ENCODE results near the gene DCP1A.

DNA sequence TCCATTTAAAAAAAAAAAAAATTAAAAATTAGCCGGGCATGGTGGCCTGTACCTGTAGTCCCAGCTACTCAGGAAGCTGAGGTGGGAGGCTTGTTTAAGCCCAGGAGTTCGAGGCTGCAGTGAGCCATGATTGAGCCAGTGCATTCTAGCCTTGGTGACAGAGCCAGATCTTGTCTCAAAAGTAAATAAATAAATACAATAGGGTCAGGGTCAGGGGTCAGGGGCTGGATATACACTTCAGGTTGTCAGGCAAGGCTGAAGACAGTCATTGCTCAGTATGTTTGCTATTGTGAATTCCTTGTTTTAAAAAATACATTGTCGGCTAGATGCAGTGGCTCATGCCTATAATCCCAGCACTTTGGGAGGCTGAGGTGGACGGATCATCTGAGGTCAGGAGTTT lies 83.4 kb downstream of the DCP1A start:
- TF ChIP-seq, protein P1, sequence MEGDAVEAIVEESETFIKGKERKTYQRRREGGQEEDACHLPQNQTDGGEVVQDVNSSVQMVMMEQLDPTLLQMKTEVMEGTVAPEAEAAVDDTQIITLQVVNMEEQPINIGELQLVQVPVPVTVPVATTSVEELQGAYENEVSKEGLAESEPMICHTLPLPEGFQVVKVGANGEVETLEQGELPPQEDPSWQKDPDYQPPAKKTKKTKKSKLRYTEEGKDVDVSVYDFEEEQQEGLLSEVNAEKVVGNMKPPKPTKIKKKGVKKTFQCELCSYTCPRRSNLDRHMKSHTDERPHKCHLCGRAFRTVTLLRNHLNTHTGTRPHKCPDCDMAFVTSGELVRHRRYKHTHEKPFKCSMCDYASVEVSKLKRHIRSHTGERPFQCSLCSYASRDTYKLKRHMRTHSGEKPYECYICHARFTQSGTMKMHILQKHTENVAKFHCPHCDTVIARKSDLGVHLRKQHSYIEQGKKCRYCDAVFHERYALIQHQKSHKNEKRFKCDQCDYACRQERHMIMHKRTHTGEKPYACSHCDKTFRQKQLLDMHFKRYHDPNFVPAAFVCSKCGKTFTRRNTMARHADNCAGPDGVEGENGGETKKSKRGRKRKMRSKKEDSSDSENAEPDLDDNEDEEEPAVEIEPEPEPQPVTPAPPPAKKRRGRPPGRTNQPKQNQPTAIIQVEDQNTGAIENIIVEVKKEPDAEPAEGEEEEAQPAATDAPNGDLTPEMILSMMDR (IDR thresholded peaks at IDR 0.05; ENCODE audit: extremely low read depth in 1 of 2, insufficient read depth in 1 of 2, low read depth in 1 of 2, low read length in 2 of 2), result no peak
- TF ChIP-seq JUN (IDR thresholded peaks at IDR 0.05; ENCODE audit: borderline replicate concordance, insufficient read depth, insufficient read length, low read depth), result no peak
- TF ChIP-seq POLR2A (IDR thresholded peaks at IDR 0.05; ENCODE audit: low read depth, low read length), result no peak
- TF ChIP-seq FOS (IDR thresholded peaks at IDR 0.05; ENCODE audit: borderline replicate concordance, insufficient read depth, low read length), result no peak
- TF ChIP-seq POLR2AphosphoS5 (IDR thresholded peaks at IDR 0.05; ENCODE audit: insufficient read depth, low read depth, low read length), result no peak
- no peak for TF ChIP-seq EZH2 (IDR thresholded peaks at IDR 0.05; ENCODE audit: borderline replicate concordance, low read depth, low read length, severe bottlenecking)
- no peak for TF ChIP-seq GATA2 (IDR thresholded peaks at IDR 0.05; ENCODE audit: insufficient read depth, insufficient read length, low read depth, low read length)

All from endothelial cell of umbilical vein (primary cell).